GM12878 (cell line): ENCODE data around the gene PURA. TPM values are rescaled to one million over a fixed set of nuclear protein-coding genes. Genes with fewer than 3 reads are reported as not detected.

ENCODE experiments used
- BRCA1 ChIP-seq: IDR thresholded peaks from 2 replicates; pipeline ENCODE4 v1.6.1; 2011; ENCODE audit warnings: low read depth, low read length, improper control_type of control experiment
- CHD2 ChIP-seq: IDR thresholded peaks from 2 replicates; pipeline ENCODE4 v1.6.1; 2011; ENCODE audit warnings: low read depth, low read length, improper control_type of control experiment, borderline replicate concordance
- CUX1 ChIP-seq: IDR thresholded peaks from 2 replicates; pipeline ENCODE4 v1.6.1; 2012; ENCODE audit warnings: improper control_type of control experiment, low read depth, low read length; ENCODE audit not compliant: insufficient replicate concordance
- ESRRA ChIP-seq: IDR thresholded peaks from 2 replicates; pipeline ENCODE4 v1.6.1; 2012; ENCODE audit warnings: mild to moderate bottlenecking, low read length, improper control_type of control experiment
- FOS ChIP-seq: IDR thresholded peaks from 3 replicates; pipeline ENCODE4 v1.6.1; 2011; ENCODE audit warnings: borderline replicate concordance; ENCODE audit not compliant: insufficient read length; ENCODE audit errors: extremely low read depth
- IKZF1 ChIP-seq: fragments of 450-650 bp; conservative IDR thresholded peaks from 2 replicates; pipeline ENCODE4 v1.6.1; 2017; ENCODE audit warnings: antibody characterized with exemption, mild to moderate bottlenecking
- IRF5 ChIP-seq: fragments of 450-650 bp; IDR thresholded peaks from 2 replicates; pipeline ENCODE4 v1.6.1; 2017; ENCODE audit warnings: borderline replicate concordance
- PRDM15 ChIP-seq: fragments of 450-650 bp; formaldehyde crosslinking; IDR thresholded peaks from 2 replicates; pipeline ENCODE4 v1.4.0; 2020; ENCODE audit warnings: mild to moderate bottlenecking, moderate library complexity
- REST ChIP-seq: IDR thresholded peaks from 2 replicates; pipeline ENCODE4 v1.6.1; 2012; ENCODE audit warnings: mild to moderate bottlenecking, low read depth, low read length
- TCF3 ChIP-seq: IDR thresholded peaks from 2 replicates; pipeline ENCODE4 v1.6.1; 2012; ENCODE audit warnings: low read depth, mild to moderate bottlenecking, low read length, borderline replicate concordance; ENCODE audit not compliant: insufficient read depth
- ZNF217 ChIP-seq: fragments of 450-650 bp; IDR thresholded peaks from 2 replicates; pipeline ENCODE4 v1.6.1; 2017; ENCODE audit warnings: antibody characterized with exemption, mild to moderate bottlenecking
- polyA plus RNA-seq, 11 experiments: library from polyadenylated mRNA; depleted of rRNA in 4 of 11; unstranded in 6 of 11; stranded (reverse) in 5 of 11; fragments of >200 nt; fragmentation: Nextera tagmentation in 4 of 11; fragmentation: Illumina TruSeq in 1 of 11; extraction: Ambion mirVana in 4 of 11; extraction: Trizol in 1 of 11; gene quantifications; 1 replicate in 1 of 11; 2 replicates in 10 of 11; pipeline versions ENCODE4 v1.2.1 to v1.2.3, GENCODE V29; 2011 to 2016; ENCODE audit warnings: inconsistent platforms in 2 of 11, missing spikeins in 2 of 11, low read depth in 1 of 11
- total RNA-seq, 4 experiments: library from RNA; depleted of rRNA in 3 of 4; stranded (reverse); fragments of >200 nt in 3 of 4; fragmentation: Illumina TruSeq in 1 of 4; extraction: Trizol in 1 of 4; gene quantifications; 2 replicates each; pipeline versions ENCODE4 v1.2.1 to v1.2.3, GENCODE V29; 2013 to 2021

PURA gene
- total and polyA plus RNA-seq, 10 of the 15 experiments (the other 5 are each of a cell fraction or from before 2014, with no cell fraction given) = 3.3 to 11.8 (median 5.8) TPM

GRCh38 chr5:140145818-140146522, 32.1 kb downstream of the PURA start (continued):
- TF ChIP-seq REST (peak; percentile 77), TCF3 (no peak), FOS (no peak), BRCA1 (no peak), ZNF217 (no peak), PRDM15 (CRISPR knock-in tag) (no peak), CUX1 (no peak), CHD2 (no peak), IKZF1 (peak; percentile 53; the same call in 1 of the 2 replicates), ESRRA (no peak), IRF5 (no peak)
